ENCODE data around the gene TMEM208. TPM values are rescaled to one million over a fixed set of nuclear protein-coding genes. Genes with fewer than 3 reads are reported as not detected.

The TMEM208 gene
- polyA plus RNA-seq, 3 donors, result 45.4 to 130 (median 117) TPM

DNA sequence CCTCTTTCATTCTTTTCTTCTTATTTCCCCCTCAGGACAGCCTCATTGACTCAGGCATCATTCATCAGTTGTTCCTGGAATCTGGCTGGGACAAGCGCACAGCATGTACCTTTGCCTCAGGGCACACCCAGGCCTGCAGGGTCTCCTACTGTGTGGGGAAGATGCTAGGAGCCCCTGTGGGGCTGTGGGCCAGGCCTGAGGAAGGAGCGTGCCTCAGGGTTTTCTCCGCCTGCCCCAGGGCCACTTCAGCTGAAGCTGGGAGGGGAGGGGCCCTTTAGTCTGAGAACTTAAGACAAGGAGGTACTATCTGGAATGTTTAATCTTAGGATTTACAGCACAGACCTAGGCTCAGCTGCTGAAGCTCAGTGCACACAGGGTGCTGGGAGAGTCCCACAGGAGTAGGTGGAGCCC is 20.1 kb upstream of the TMEM208 start:
- Histone ChIP-seq H4K20me1 (ENCODE audit: insufficient read depth, low read length) (peaks cover 3% of the 10 kb centered on the region), H3K9me3 (replicated peaks in 1 of 2; ENCODE audit: control insufficient read depth in 1 of 2, insufficient read depth in 1 of 2, low read length in 2 of 2) (no peaks in the 10 kb centered on the region), H3K4me1 (ENCODE audit: control insufficient read depth in 1 of 2, insufficient read depth in 2 of 2, low read length in 2 of 2) (no peaks in the 10 kb centered on the region), H3K4me3 (replicated peaks in 1 of 3; ENCODE audit: low read depth in 2 of 3, low read length in 3 of 3) (no peak overlapping the region), H2AFZ (ENCODE audit: insufficient read depth, low read depth, low read length, poor library complexity, severe bottlenecking) (no peak overlapping the region), H3K79me2 (ENCODE audit: insufficient read depth, low read length) (no peaks in the 10 kb centered on the region), H3K27me3 (ENCODE audit: control insufficient read depth in 2 of 2, insufficient read depth in 2 of 2, low read length in 2 of 2) (no peaks in the 10 kb centered on the region), H3K36me3 (replicated peaks in 1 of 2; ENCODE audit: control insufficient read depth in 1 of 2, insufficient read depth in 2 of 2, low read length in 2 of 2) (peaks cover 28 to 41% of the 10 kb centered on the region in 2 donors), H3K27ac (ENCODE audit: low read depth in 1 of 2, low read length in 2 of 2) (no peak overlapping the region), H3K9ac (ENCODE audit: insufficient read depth, low read length, poor library complexity, severe bottlenecking) (no peak overlapping the region), H3K4me2 (replicated peaks; ENCODE audit: extremely low read depth, low read length, poor library complexity, severe bottlenecking) (no peak overlapping the region)
- intact Hi-C loops (cut with micrococcal nuclease), result no loop called here
- H3K9me3 Mint-ChIP-seq, result peaks cover 0 to 2% (median 0%) of the 10 kb centered on the region in 7 donors
- peaks cover 25 to 48% of the 10 kb centered on the region in 2 donors for H3K36me3 Mint-ChIP-seq
- DNase-seq, result no peak
- H3K4me1 Mint-ChIP-seq, result no peaks in the 10 kb centered on the region
- WGBS (ENCODE audit: insufficient coverage), result 88% methylated on average over 3 of the region's 3 CpGs
- TF ChIP-seq, protein P1, sequence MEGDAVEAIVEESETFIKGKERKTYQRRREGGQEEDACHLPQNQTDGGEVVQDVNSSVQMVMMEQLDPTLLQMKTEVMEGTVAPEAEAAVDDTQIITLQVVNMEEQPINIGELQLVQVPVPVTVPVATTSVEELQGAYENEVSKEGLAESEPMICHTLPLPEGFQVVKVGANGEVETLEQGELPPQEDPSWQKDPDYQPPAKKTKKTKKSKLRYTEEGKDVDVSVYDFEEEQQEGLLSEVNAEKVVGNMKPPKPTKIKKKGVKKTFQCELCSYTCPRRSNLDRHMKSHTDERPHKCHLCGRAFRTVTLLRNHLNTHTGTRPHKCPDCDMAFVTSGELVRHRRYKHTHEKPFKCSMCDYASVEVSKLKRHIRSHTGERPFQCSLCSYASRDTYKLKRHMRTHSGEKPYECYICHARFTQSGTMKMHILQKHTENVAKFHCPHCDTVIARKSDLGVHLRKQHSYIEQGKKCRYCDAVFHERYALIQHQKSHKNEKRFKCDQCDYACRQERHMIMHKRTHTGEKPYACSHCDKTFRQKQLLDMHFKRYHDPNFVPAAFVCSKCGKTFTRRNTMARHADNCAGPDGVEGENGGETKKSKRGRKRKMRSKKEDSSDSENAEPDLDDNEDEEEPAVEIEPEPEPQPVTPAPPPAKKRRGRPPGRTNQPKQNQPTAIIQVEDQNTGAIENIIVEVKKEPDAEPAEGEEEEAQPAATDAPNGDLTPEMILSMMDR (IDR thresholded peaks at IDR 0.05), result no peak
- H3K27me3 Mint-ChIP-seq (ENCODE audit: low read depth in 3 of 3), result peaks cover 0 to 6% (median 5%) of the 10 kb centered on the region in 3 donors
- H3K27ac Mint-ChIP-seq, result peak overlapping the region in 1 of 7 donors; percentile 13
- H3K4me3 Mint-ChIP-seq, result no peak overlapping the region

DNA sequence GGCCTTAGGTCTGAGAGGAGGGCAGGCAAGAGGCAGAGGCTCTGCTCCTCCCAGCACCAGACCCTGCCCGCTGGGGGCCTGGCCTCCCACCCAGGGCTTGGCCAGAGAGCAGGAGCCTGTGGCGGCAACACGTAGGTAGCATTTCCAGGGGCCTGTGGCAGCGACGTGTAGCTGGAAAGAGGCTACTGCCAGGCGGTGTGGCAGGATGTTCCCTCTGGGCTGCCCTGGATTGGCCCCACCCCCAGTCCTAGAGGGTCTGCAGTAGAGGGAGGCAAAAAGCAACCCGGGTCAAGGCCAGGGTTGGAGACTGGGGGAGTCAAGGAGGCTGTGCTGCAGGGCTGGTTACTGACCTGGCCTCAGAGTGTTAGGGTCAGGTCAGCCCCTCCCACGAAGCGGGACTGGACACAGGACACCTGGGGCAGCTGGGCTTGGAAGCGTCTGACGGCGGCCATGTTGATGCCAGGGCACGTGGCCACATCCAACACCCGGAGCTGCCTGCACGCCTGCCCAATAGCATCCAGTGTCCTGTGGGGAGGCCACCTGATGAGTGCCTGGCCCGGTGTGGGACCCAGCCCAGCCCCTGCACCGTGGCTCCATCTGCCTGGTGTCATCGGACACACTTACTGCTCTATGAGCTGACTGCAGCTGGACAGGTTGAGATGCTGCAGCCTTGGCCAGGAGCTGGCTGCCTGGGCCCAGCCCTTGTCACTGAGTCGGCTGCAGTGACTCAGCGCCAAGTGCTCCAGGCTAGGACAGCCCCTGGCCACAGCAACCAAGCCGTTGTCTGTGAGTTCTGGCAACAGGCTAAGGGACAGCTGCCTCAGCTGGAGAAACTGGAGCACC is 19.5 kb upstream of the TMEM208 start:
- Histone ChIP-seq H3K27me3 (ENCODE audit: control insufficient read depth in 2 of 2, insufficient read depth in 2 of 2, low read length in 2 of 2) (no peaks in the 10 kb centered on the region), H3K27ac (ENCODE audit: low read depth in 1 of 2, low read length in 2 of 2) (peak overlapping the region in 1 of 2 donors; percentile 12), H3K9me3 (replicated peaks in 1 of 2; ENCODE audit: control insufficient read depth in 1 of 2, insufficient read depth in 1 of 2, low read length in 2 of 2) (no peaks in the 10 kb centered on the region), H3K9ac (ENCODE audit: insufficient read depth, low read length, poor library complexity, severe bottlenecking) (no peak overlapping the region), H3K4me1 (ENCODE audit: control insufficient read depth in 1 of 2, insufficient read depth in 2 of 2, low read length in 2 of 2) (no peaks in the 10 kb centered on the region), H3K4me2 (replicated peaks; ENCODE audit: extremely low read depth, low read length, poor library complexity, severe bottlenecking) (no peak overlapping the region), H3K36me3 (replicated peaks in 1 of 2; ENCODE audit: control insufficient read depth in 1 of 2, insufficient read depth in 2 of 2, low read length in 2 of 2) (peaks cover 22 to 35% of the 10 kb centered on the region in 2 donors), H4K20me1 (ENCODE audit: insufficient read depth, low read length) (peaks cover 3% of the 10 kb centered on the region), H3K79me2 (ENCODE audit: insufficient read depth, low read length) (no peaks in the 10 kb centered on the region), H2AFZ (ENCODE audit: insufficient read depth, low read depth, low read length, poor library complexity, severe bottlenecking) (no peak overlapping the region), H3K4me3 (replicated peaks in 1 of 3; ENCODE audit: low read depth in 2 of 3, low read length in 3 of 3) (no peak overlapping the region)
- intact Hi-C loops (cut with micrococcal nuclease), result no loop called here
- Mint-ChIP-seq H3K36me3 (peaks cover 19 to 41% of the 10 kb centered on the region in 2 donors), H3K4me3 (no peak overlapping the region), H3K27ac (no peak overlapping the region), H3K4me1 (no peaks in the 10 kb centered on the region), H3K27me3 (ENCODE audit: low read depth in 3 of 3) (peaks cover 0 to 9% (median 5%) of the 10 kb centered on the region in 3 donors), H3K9me3 (peaks cover 0 to 2% (median 0%) of the 10 kb centered on the region in 7 donors)
- TF ChIP-seq, protein P1 (IDR thresholded peaks at IDR 0.05), result no peak
- 91% methylated on average over 21 of the region's 21 CpGs for WGBS (ENCODE audit: insufficient coverage)
- DNase-seq, result no peak

All from CD14-positive monocyte (primary cell).